ENCODE results near the gene CPEB3. TPM values are rescaled to one million over a fixed set of nuclear protein-coding genes. Genes with fewer than 3 reads are reported as not detected.
A peak's percentile ranks its signal among the peaks of the same experiment; 100 is the strongest.

Gene CPEB3
- total RNA-seq, 2 experiments from 2014 or later: 0.66 to 3.2 TPM

DNA sequence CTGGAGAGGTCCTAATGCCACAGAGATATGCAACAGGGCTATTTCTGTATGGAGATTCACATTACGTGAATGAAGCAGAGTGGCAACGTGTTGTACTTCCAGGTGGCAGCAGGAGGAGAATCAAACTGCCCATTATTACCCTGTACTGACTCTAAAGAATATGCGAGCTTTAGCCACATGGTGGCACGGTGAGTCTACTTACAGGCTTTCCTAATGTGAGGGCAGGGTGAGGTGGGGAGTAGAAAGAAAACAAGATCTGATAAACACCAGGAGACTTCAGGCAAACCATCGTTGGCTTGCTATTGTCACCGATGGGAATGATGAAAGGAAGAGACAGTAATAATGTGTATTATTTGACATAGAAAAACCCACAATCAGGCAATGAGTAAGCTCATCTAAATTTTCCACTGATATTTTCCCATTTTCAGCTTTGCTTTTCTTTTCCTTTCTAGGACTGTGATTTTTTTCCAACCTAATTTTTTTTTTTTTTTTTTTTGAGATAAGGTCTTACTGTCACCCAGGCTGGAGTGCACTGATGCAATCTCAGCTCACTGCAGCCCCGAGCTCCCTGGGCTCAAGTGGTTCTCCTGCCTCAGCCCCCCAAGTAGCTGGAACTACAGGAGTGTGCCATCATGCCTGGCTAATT lies 203.0 kb downstream of the CPEB3 start:
- Histone ChIP-seq H3K4me3 (ENCODE audit: low read depth, low read length, poor library complexity, severe bottlenecking) (no peak overlapping the region), H3K27ac (ENCODE audit: low read depth, low read length, poor library complexity, severe bottlenecking) (no peak overlapping the region), H3K4me1 (ENCODE audit: insufficient read depth, low read length, poor library complexity, severe bottlenecking) (peaks cover 4% of the 10 kb centered on the region), H3K9me3 (ENCODE audit: low read length) (no peaks in the 10 kb centered on the region), H2AFZ (ENCODE audit: low read length) (no peak overlapping the region), H3K4me2 (ENCODE audit: low read length) (no peak overlapping the region), H3K79me2 (ENCODE audit: insufficient read depth, low read depth, low read length) (no peaks in the 10 kb centered on the region), H3K9me2 (ENCODE audit: insufficient read depth, low read length) (no peaks in the 10 kb centered on the region), H3K36me3 (ENCODE audit: insufficient read depth, low read length) (no peaks in the 10 kb centered on the region), H4K20me1 (ENCODE audit: insufficient read depth, low read length) (no peaks in the 10 kb centered on the region)
- ChIA-PET POLR2A (interaction anchor here (0.5 to 1.3 kb wide), 9 partner anchors 13 to 1569 kb away, joined by 3 to 6 read pairs (median 4); partner anchors contain the start of genes CPEB3 and MARCHF5), CTCF (ENCODE audit: unreplicated experiment) (interaction anchor here (1.6 kb wide), 1 partner anchor 204 kb away, joined by 8 read pairs; the partner anchor contains the start of genes CPEB3 and MARCHF5)
- peak; percentile 86 for DNase-seq (ENCODE audit: low spot score)
- intact Hi-C loops (cut with micrococcal nuclease; ENCODE audit: unreplicated experiment): loop anchor here (1.0 to 5.0 kb wide), 5 partner anchors 99 to 484 kb away; partner anchors contain the start of genes CPEB3, IDE and MARCHF5
- no TSS peak for BruUV-seq (replicated peaks)
- no peak for TF ChIP-seq EZH2phosphoT487 (IDR thresholded peaks at IDR 0.05; ENCODE audit: borderline replicate concordance, low read depth, low read length)
- TF ChIP-seq, protein P1, sequence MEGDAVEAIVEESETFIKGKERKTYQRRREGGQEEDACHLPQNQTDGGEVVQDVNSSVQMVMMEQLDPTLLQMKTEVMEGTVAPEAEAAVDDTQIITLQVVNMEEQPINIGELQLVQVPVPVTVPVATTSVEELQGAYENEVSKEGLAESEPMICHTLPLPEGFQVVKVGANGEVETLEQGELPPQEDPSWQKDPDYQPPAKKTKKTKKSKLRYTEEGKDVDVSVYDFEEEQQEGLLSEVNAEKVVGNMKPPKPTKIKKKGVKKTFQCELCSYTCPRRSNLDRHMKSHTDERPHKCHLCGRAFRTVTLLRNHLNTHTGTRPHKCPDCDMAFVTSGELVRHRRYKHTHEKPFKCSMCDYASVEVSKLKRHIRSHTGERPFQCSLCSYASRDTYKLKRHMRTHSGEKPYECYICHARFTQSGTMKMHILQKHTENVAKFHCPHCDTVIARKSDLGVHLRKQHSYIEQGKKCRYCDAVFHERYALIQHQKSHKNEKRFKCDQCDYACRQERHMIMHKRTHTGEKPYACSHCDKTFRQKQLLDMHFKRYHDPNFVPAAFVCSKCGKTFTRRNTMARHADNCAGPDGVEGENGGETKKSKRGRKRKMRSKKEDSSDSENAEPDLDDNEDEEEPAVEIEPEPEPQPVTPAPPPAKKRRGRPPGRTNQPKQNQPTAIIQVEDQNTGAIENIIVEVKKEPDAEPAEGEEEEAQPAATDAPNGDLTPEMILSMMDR (conservative IDR thresholded peaks at IDR 0.05; ENCODE audit: low read length): peak; percentile 95

- H3K36me3 ChIP-seq (ENCODE audit: insufficient read depth, low read length): no peaks in the 10 kb centered on the region
- TF ChIP-seq, protein P1 (conservative IDR thresholded peaks at IDR 0.05; ENCODE audit: low read length): no peak
- no peak for TF ChIP-seq EZH2phosphoT487 (IDR thresholded peaks at IDR 0.05; ENCODE audit: borderline replicate concordance, low read depth, low read length)
- CTCF ChIA-PET (ENCODE audit: unreplicated experiment): no interaction called here
Observed at GRCh38 chr10:92082583-92083280, 208.1 kb downstream of the CPEB3 start.

More at GRCh38 chr10:92082583-92083280, 208.1 kb downstream of the CPEB3 start:
- no peaks in the 10 kb centered on the region for H4K20me1 ChIP-seq (ENCODE audit: insufficient read depth, low read length)
- H3K4me1 ChIP-seq (ENCODE audit: insufficient read depth, low read length, poor library complexity, severe bottlenecking): no peaks in the 10 kb centered on the region
- no peaks in the 10 kb centered on the region for H3K9me2 ChIP-seq (ENCODE audit: insufficient read depth, low read length)
- BruUV-seq (replicated peaks): no TSS peak
- intact Hi-C loops (cut with micrococcal nuclease; ENCODE audit: unreplicated experiment): no loop called here
- POLR2A ChIA-PET: no interaction called here
- H3K4me2 ChIP-seq (ENCODE audit: low read length): no peak overlapping the region
- H3K4me3 ChIP-seq (ENCODE audit: low read depth, low read length, poor library complexity, severe bottlenecking): no peak overlapping the region
- DNase-seq (ENCODE audit: low spot score): no peak
- H3K27ac ChIP-seq (ENCODE audit: low read depth, low read length, poor library complexity, severe bottlenecking): no peak overlapping the region
- no peaks in the 10 kb centered on the region for H3K79me2 ChIP-seq (ENCODE audit: insufficient read depth, low read depth, low read length)
- H3K9me3 ChIP-seq (ENCODE audit: low read length): no peaks in the 10 kb centered on the region
- H2AFZ ChIP-seq (ENCODE audit: low read length): no peak overlapping the region
